Activated CD4-positive, alpha-beta T cell treated with anti-CD3 and anti-CD28 coated beads, Interleukin-2, amount 10 ng/mL, durations not matched to agents 24 days and 14 days (primary cell): ENCODE data around the gene DCN. TPM values are rescaled to one million over a fixed set of nuclear protein-coding genes. Genes with fewer than 3 reads are reported as not detected.

Experiments
- DNase-seq: peaks from one replicate; pipeline ENCODE4 v3.0.0; 2022
- H3K27ac Mint-ChIP-seq: one replicate; pipeline ENCODE4 v1.8.0; 2022; ENCODE audit warnings: mild to moderate bottlenecking, mixed read lengths
- H3K27me3 Mint-ChIP-seq: one replicate; pipeline ENCODE4 v1.8.0; 2022; ENCODE audit warnings: mixed read lengths
- H3K36me3 Mint-ChIP-seq: one replicate; pipeline ENCODE4 v1.8.0; 2022; ENCODE audit warnings: low read depth, mild to moderate bottlenecking, mixed read lengths
- H3K4me1 Mint-ChIP-seq: one replicate; pipeline ENCODE4 v1.8.0; 2021; ENCODE audit warnings: mixed read lengths
- H3K4me3 Mint-ChIP-seq: one replicate; pipeline ENCODE4 v1.8.0; 2022; ENCODE audit warnings: mild to moderate bottlenecking, moderate library complexity, mixed read lengths
- H3K9me3 Mint-ChIP-seq: one replicate; pipeline ENCODE4 v1.8.0; 2021; ENCODE audit warnings: mixed read lengths
- intact Hi-C: fragments of 100-400 bp; cut with micrococcal nuclease; formaldehyde crosslinking; loops from one replicate; pipeline ENCODE4 v1.15.1; 2023
- total RNA-seq: library from RNA; stranded (reverse); gene quantifications from 2 replicates; pipeline ENCODE4 v1.2.3, GENCODE V29; 2022

Gene DCN
- total RNA-seq, 1 donor from 2014 or later = not detected

DNA sequence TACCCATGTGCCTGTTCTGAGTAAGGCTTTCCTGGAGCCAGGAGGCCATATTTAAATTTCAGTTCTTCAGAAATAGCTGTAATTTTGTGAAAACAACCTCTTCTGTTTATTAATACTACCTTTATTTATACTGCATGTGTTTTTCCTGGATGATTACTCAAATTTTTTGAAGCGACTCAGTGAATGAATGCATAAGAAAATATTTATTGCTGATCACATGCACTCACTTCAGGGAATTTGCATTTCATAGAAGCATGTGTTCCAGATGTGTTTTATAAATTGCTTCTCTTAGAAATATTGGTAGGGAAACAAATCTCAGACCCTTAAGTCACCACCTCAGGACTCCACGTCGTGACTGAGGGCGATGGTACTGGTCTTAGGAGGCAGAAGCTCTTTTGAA is 21.8 kb upstream of the DCN start:
- no peaks in the 10 kb centered on the region for H3K9me3 Mint-ChIP-seq
- H3K4me1 Mint-ChIP-seq = no peaks in the 10 kb centered on the region
- DNase-seq = no peak
- no peak overlapping the region for H3K27ac Mint-ChIP-seq
- intact Hi-C loops = no loop called here
- H3K36me3 Mint-ChIP-seq = no peaks in the 10 kb centered on the region
- no peaks in the 10 kb centered on the region for H3K27me3 Mint-ChIP-seq
- H3K4me3 Mint-ChIP-seq = no peak overlapping the region

- Mint-ChIP-seq H3K9me3 (no peaks in the 10 kb centered on the region), H3K27ac (no peak overlapping the region), H3K4me3 (no peak overlapping the region), H3K27me3 (no peaks in the 10 kb centered on the region), H3K36me3 (no peaks in the 10 kb centered on the region), H3K4me1 (no peaks in the 10 kb centered on the region)
- intact Hi-C loops = no loop called here
- DNase-seq = no peak
These were observed 21.0 kb upstream of the DCN start for GRCh38 chr12:91203610-91204009.

- no peak overlapping the region for H3K27ac Mint-ChIP-seq
- H3K27me3 Mint-ChIP-seq = no peaks in the 10 kb centered on the region
These were observed 19.8 kb upstream of the DCN start for GRCh38 chr12:91202390-91202789.

DNA sequence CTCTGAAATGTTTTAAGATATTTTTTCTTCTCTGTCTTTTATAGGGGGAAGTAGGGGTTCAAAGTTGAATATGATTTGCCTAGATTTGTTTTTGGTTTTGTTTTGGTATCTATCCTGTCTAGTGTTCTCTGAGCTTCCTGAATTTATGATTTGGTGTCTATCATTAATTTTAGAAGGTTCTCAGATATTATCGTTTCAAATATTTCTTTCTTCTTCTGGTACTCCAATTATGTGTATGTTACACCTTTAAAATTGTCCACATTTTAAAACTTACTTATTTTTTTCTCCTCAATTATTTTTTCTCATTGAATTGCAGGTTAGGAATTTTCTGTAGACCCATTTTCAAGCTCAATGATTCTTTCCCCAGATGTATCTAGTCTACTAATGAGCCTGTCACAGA is 13.8 kb upstream of the DCN start:
- Mint-ChIP-seq H3K36me3 (no peaks in the 10 kb centered on the region), H3K9me3 (no peaks in the 10 kb centered on the region), H3K4me1 (no peaks in the 10 kb centered on the region), H3K4me3 (no peak overlapping the region), H3K27ac (no peak overlapping the region), H3K27me3 (no peaks in the 10 kb centered on the region)
- no peak for DNase-seq
- intact Hi-C loops = no loop called here

More at GRCh38 chr12:91202390-91202789, 19.8 kb upstream of the DCN start:
- no peak for DNase-seq
- H3K4me1 Mint-ChIP-seq = no peaks in the 10 kb centered on the region
- no peak overlapping the region for H3K4me3 Mint-ChIP-seq
- H3K9me3 Mint-ChIP-seq = no peaks in the 10 kb centered on the region
- H3K36me3 Mint-ChIP-seq = no peaks in the 10 kb centered on the region
- intact Hi-C loops = no loop called here

- Mint-ChIP-seq H3K9me3 (no peaks in the 10 kb centered on the region), H3K4me3 (no peak overlapping the region), H3K27me3 (no peaks in the 10 kb centered on the region), H3K4me1 (no peaks in the 10 kb centered on the region), H3K27ac (no peak overlapping the region), H3K36me3 (no peaks in the 10 kb centered on the region)
- DNase-seq = no peak
- intact Hi-C loops = no loop called here
These were observed 11.9 kb upstream of the DCN start for GRCh38 chr12:91194500-91194899.

DNA sequence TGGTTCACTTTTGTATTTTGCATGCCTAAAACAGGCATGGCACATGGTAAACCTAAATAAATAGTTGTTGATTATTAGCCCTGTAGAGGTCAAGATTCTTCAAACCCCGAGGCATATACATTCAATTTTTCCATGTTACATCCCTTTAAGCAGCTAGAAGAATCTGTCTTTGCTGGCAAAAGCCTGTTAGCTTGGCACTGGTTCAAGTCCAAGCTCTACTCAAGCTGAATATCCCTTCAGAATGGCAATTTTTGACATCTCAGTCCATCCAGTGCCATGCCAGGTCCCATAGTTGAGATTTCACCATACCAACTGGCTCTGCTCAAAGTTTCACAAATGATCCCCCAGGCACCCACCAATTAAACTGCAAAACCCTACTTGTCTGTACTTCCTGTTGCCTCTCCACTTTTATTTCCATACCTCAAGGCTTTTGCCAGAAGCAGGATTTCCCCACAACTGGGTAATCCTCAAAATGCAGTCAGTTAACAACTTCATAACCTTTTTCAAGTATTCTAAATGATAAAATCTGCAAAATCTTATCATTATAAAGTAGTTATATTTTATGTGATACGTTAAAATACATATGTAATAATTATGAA is 9.0 kb upstream of the DCN start:
- no peaks in the 10 kb centered on the region for H3K36me3 Mint-ChIP-seq
- DNase-seq = no peak
- no peak overlapping the region for H3K4me3 Mint-ChIP-seq
- no peaks in the 10 kb centered on the region for H3K27me3 Mint-ChIP-seq
- H3K27ac Mint-ChIP-seq = no peak overlapping the region
- intact Hi-C loops = no loop called here
- H3K9me3 Mint-ChIP-seq = no peaks in the 10 kb centered on the region
- H3K4me1 Mint-ChIP-seq = no peaks in the 10 kb centered on the region

DNA sequence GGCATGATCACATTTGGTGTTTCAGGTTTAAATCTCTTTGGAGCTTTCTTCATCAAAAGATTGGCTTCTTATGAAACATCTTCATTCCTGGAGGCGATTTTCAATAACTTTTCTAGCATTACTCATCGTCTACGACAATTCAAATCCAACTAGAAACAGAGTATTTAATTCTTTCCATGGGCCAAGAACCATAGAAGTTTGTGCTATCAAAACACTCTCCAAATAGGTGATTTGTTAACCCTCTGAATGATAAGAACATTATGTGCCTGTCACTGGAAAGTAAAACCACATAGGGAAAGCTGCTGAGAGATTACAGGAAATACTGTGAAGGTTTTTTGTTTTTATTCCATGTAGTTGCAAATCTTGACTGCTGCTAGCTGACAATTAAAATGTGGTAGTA is 6.9 kb upstream of the DCN start:
- Mint-ChIP-seq H3K27me3 (no peaks in the 10 kb centered on the region), H3K27ac (no peak overlapping the region), H3K9me3 (no peaks in the 10 kb centered on the region), H3K36me3 (no peaks in the 10 kb centered on the region), H3K4me1 (no peaks in the 10 kb centered on the region), H3K4me3 (no peak overlapping the region)
- intact Hi-C loops = no loop called here
- no peak for DNase-seq

DNA sequence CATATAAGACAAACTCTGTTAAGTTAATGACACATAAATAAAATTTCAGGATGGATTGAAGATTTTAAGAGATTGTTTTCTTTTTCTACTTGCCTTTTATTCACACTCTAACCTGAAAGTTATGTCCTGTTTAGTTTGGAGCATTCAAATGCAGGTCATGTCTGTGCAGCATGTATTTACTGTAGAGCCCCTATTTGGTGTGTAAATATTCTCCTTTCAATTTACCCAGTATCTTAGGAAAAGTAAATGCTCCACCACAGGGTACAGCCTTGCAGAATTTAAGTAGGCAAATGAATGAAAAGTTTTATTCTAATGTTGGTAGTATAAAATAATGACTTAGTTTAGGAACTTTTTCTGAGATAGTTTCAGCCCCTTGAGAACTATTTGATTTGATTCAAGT is 6.2 kb upstream of the DCN start:
- intact Hi-C loops = no loop called here
- H3K4me1 Mint-ChIP-seq = no peaks in the 10 kb centered on the region

DNA sequence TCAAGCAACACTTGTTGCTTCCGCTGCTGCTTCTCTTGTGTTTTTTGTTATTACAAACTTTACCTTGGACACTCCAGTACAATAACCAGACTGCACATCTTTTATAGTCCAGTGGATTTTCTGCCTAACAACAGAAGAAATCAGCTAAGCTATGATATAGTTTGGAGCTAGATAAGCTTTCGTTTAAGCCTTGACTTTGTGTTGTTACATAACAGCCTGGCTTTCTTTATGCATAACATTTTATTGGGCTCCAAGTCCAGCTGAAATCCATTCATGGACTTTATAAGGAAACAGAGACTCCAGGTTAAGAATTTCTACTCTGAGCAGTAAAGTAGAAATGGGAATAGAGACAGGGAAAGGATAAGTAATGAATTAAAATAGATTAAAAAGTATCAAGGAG is 3.5 kb upstream of the DCN start:
- H3K4me3 Mint-ChIP-seq = no peak overlapping the region
- no peak overlapping the region for H3K27ac Mint-ChIP-seq
- no peaks in the 10 kb centered on the region for H3K36me3 Mint-ChIP-seq
- no peaks in the 10 kb centered on the region for H3K27me3 Mint-ChIP-seq
- intact Hi-C loops = no loop called here
- no peaks in the 10 kb centered on the region for H3K4me1 Mint-ChIP-seq
- no peaks in the 10 kb centered on the region for H3K9me3 Mint-ChIP-seq
- no peak for DNase-seq

More for the DNA sequence above, 6.2 kb upstream of the DCN start:
- Mint-ChIP-seq H3K27ac (no peak overlapping the region), H3K27me3 (no peaks in the 10 kb centered on the region), H3K4me3 (no peak overlapping the region), H3K9me3 (no peaks in the 10 kb centered on the region), H3K36me3 (no peaks in the 10 kb centered on the region)
- DNase-seq = no peak

GRCh38 chr12:91185421-91185820 is 2.8 kb upstream of the DCN start:
- no peak for DNase-seq
- Mint-ChIP-seq H3K27me3 (no peaks in the 10 kb centered on the region), H3K27ac (no peak overlapping the region), H3K36me3 (no peaks in the 10 kb centered on the region), H3K4me1 (no peaks in the 10 kb centered on the region), H3K9me3 (no peaks in the 10 kb centered on the region), H3K4me3 (no peak overlapping the region)
- intact Hi-C loops = no loop called here

DNA sequence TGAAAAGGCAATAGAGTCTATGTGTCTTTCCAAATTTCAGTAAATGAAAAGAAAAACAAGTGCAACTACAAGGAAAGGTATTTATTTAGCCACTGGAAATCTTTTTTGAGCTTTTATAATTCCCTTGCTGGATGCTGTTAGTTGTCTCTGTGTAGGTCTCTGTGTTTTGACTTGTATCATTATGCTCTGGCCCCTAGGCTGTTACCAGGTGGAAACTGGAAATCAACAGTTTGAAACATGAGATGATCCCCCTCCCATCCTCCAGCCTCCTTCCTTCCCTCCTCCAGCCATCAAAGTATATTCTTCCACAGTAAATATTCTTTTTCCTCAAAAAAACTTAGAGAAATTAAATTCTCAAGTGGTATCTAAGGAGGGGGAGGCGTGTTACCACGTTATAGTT is 934 bp upstream of the DCN start:
- H3K9me3 Mint-ChIP-seq = no peaks in the 10 kb centered on the region
- DNase-seq = no peak
- no peaks in the 10 kb centered on the region for H3K36me3 Mint-ChIP-seq
- H3K27ac Mint-ChIP-seq = no peak overlapping the region
- H3K4me1 Mint-ChIP-seq = no peaks in the 10 kb centered on the region
- intact Hi-C loops = no loop called here
- no peaks in the 10 kb centered on the region for H3K27me3 Mint-ChIP-seq
- H3K4me3 Mint-ChIP-seq = no peak overlapping the region

DNA sequence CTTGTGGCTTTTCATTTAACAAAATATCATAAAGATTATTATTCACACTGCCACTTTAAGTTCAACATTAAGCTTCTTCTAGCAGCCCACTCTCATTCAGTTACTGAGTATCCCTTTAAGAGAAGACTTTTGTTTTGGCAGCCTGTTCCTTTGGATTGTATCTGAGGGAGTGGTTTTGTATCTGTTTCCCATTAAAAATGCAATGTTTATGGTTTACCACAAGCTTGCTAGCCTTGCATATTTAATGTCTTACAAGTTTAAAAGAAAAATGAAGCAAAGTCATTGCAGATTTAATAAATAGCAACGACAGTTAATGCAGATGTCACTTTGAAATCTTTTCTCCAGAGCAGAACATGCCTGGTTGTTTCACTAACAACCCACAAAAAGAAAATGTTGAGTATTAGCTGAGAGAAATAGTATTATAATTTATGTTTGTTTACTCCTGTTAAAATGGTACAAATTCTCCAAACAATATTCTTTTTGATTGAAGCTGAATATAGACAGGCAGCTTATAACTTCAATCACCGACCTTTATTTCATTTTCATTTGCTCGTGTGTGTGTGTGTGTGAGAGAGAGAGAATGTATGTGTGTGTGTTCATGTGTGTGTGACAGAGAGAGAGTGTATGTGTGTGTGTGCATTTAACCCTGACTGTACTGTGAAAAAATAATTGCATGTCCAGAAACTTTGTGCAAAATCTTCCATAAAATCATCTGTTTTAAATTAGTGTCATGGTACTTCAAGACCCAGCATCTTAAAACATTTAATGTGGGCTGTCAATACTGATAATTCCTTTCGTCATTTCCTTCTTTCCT is 1.8 kb downstream of the DCN start:
- no peak for DNase-seq
- peaks cover 2% of the 10 kb centered on the region for H3K4me1 Mint-ChIP-seq
- no peaks in the 10 kb centered on the region for H3K9me3 Mint-ChIP-seq
- no peaks in the 10 kb centered on the region for H3K36me3 Mint-ChIP-seq
- no peak overlapping the region for H3K4me3 Mint-ChIP-seq
- H3K27me3 Mint-ChIP-seq = no peaks in the 10 kb centered on the region
- H3K27ac Mint-ChIP-seq = no peak overlapping the region
- intact Hi-C loops = no loop called here

DNA sequence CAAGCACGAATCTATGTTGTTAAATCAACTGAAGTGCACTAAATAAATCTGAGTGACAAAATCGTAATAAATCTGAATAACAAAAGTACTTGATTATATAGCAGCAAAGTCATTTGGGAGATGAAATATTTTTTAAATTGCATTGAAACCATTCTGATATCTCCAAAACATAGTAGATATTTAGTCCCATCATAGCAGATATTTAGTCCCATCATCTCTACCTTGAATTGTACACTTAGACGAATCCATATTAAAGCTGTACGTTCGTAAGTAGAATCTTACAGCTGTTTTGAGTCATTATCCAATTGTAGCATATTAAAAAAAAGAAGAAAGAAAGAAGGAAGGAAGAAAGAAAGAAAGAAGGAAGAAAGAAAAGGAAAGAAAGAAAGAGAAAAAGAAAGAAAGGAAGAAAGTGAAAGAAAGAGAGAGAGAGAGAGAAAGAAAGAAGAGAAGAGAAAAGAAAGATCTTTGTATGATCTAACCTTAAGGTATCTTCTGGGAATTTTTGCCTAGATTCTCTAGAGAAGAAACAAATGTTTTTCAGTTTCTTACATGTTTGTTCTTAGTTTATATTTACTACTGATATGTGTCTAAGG is 2.6 kb downstream of the DCN start:
- no peak for DNase-seq
- Mint-ChIP-seq H3K27ac (no peak overlapping the region), H3K4me1 (peaks cover 2% of the 10 kb centered on the region), H3K36me3 (no peaks in the 10 kb centered on the region), H3K27me3 (no peaks in the 10 kb centered on the region), H3K9me3 (no peaks in the 10 kb centered on the region), H3K4me3 (no peak overlapping the region)
- intact Hi-C loops = loop anchor here (5.0 kb wide), 1 partner anchor 147 kb away; no protein-coding TSS in a partner anchor

DNA sequence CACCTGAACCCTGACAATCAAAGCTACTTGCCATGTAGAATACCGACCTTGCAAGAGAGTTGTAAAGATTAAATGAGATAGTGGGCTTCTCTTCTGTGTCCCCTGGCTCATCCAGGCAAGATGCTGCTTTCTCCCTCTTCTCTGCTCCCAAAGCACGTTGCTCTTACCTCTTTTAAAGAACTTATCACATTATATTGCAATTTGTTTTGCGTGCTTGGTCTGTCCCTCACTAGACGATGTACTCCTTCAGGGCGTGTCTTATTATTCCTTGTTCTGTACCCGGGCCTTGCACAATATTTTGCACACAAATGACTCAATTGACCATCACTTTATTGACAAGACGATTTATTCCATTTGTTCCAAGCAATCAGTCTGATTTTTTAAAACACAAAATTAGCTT is 3.3 kb downstream of the DCN start:
- no peak for DNase-seq
- intact Hi-C loops = loop anchor here (5.0 kb wide), 1 partner anchor 148 kb away; no protein-coding TSS in a partner anchor
- Mint-ChIP-seq H3K4me3 (no peak overlapping the region), H3K4me1 (peaks cover 2% of the 10 kb centered on the region), H3K27me3 (no peaks in the 10 kb centered on the region), H3K9me3 (no peaks in the 10 kb centered on the region), H3K36me3 (no peaks in the 10 kb centered on the region), H3K27ac (no peak overlapping the region)
